Tibial nerve (tissue), 4 donors: Measurements from ENCODE around the gene SMOC1. TPM values are rescaled to one million over a fixed set of nuclear protein-coding genes. Genes with fewer than 3 reads are reported as not detected.

ENCODE experiments used
- DNase-seq, 2 donors: peaks; one replicate each; pipeline ENCODE4 v3.0.0-alpha.2; 2019; ENCODE audit warnings: low spot score in 2 of 2
- H3K27ac ChIP-seq, 4 donors: fragments of 200-600 bp; sonication (generic) in 3 of 4; one replicate each; pipeline ENCODE4 v1.5.1; 2017 to 2019; ENCODE audit warnings: mild to moderate bottlenecking in 1 of 4
- H3K27me3 ChIP-seq, 2 donors: fragments of 200-600 bp; sonication (generic) in 1 of 2; one replicate each; pipeline versions ENCODE4 v1.5.1 to v1.6.0; 2017 to 2019
- H3K36me3 ChIP-seq, 3 donors: fragments of 200-600 bp; sonication (generic); one replicate each; pipeline ENCODE4 v1.5.1; 2018 to 2019
- H3K4me1 ChIP-seq, 4 donors: fragments of 200-600 bp; sonication (generic) in 3 of 4; one replicate each; pipeline ENCODE4 v1.5.1; 2017 to 2019
- H3K4me3 ChIP-seq, 4 donors: fragments of 200-600 bp; sonication (generic) in 3 of 4; one replicate each; pipeline ENCODE4 v1.5.1; 2017 to 2019; ENCODE audit warnings: mild to moderate bottlenecking in 1 of 4, moderate library complexity in 1 of 4
- H3K9me3 ChIP-seq, 4 donors: fragments of 200-600 bp; sonication (generic) in 3 of 4; one replicate each; pipeline ENCODE4 v1.5.1; 2017 to 2019
- CTCF ChIP-seq, 5 experiments: fragments of 200-600 bp in 3 of 5; fragments of 450-650 bp in 2 of 5; sonication (generic) in 3 of 5; IDR thresholded peaks; one replicate each; pipeline ENCODE4 v1.5.1; 2016 to 2019; ENCODE audit warnings: antibody characterized with exemption in 5 of 5, mild to moderate bottlenecking in 3 of 5, moderate library complexity in 2 of 5
- EP300 ChIP-seq, 2 donors: sonication (generic); formaldehyde crosslinking; IDR thresholded peaks; one replicate each; pipeline ENCODE4 v1.6.1; 2017; ENCODE audit warnings: antibody characterized with exemption in 2 of 2, mild to moderate bottlenecking in 1 of 2
- POLR2A ChIP-seq, 2 donors: fragments of 450-650 bp; IDR thresholded peaks; one replicate each; pipeline ENCODE4 v1.6.1; 2017; ENCODE audit warnings: antibody characterized with exemption in 2 of 2, mild to moderate bottlenecking in 2 of 2, moderate library complexity in 2 of 2
- WGBS, 2 donors: methylation state at CpG; one replicate each; pipeline ENCODE4 v1.1.5; 2018; 5-methylcytosine and 5-hydroxymethylcytosine counted together
- total RNA-seq, 4 donors: library from RNA; depleted of rRNA; stranded (reverse); fragments of >200 nt; gene quantifications; one replicate each; pipeline ENCODE4 v1.1.0, GENCODE V29; 2016

The SMOC1 gene
- total RNA-seq, 4 donors from 2014 or later, result 6.0 to 14.4 (median 13.3) TPM

- Histone ChIP-seq H3K4me3 (no peak overlapping the region), H3K9me3 (no peaks in the 10 kb centered on the region), H3K4me1 (peaks cover 0 to 46% (median 5%) of the 10 kb centered on the region in 4 donors), H3K27ac (peak overlapping the region in 3 of 4 donors; percentile 52 to 78 (median 73)), H3K36me3 (no peaks in the 10 kb centered on the region), H3K27me3 (no peaks in the 10 kb centered on the region)
- no peak for TF ChIP-seq POLR2A (IDR thresholded peaks at IDR 0.05)
- TF ChIP-seq CTCF (IDR thresholded peaks at IDR 0.05), result no peak
- no peak for TF ChIP-seq EP300 (IDR thresholded peaks at IDR 0.05)
- DNase-seq, result no peak
- WGBS, 2 donors, result 37 to 46% methylated on average over 15 of the region's 15 CpGs
Measured at GRCh38 chr14:69980457-69981425, 101.5 kb downstream of the SMOC1 start.

- no peaks in the 10 kb centered on the region for H3K36me3 ChIP-seq
- peaks cover 0 to 49% (median 8%) of the 10 kb centered on the region in 4 donors for H3K4me1 ChIP-seq
- H3K9me3 ChIP-seq, result no peaks in the 10 kb centered on the region
- DNase-seq, result no peak
- H3K27me3 ChIP-seq, result no peaks in the 10 kb centered on the region
- 36 to 53% methylated on average over 6 of the region's 6 CpGs for WGBS, 2 donors
- peak overlapping the region in 2 of 4 donors; percentile 73 to 78 for H3K27ac ChIP-seq
- H3K4me3 ChIP-seq, result no peak overlapping the region
- TF ChIP-seq POLR2A (IDR thresholded peaks at IDR 0.05), result no peak
- no peak for TF ChIP-seq CTCF (IDR thresholded peaks at IDR 0.05)
- no peak for TF ChIP-seq EP300 (IDR thresholded peaks at IDR 0.05)
Measured at GRCh38 chr14:69982220-69982839, 103.1 kb downstream of the SMOC1 start.

- Histone ChIP-seq H3K9me3 (no peaks in the 10 kb centered on the region), H3K27ac (peak overlapping the region in 2 of 4 donors; percentile 73 to 78), H3K27me3 (no peaks in the 10 kb centered on the region), H3K4me1 (peaks cover 0 to 51% (median 8%) of the 10 kb centered on the region in 4 donors), H3K4me3 (no peak overlapping the region), H3K36me3 (no peaks in the 10 kb centered on the region)
- DNase-seq, result no peak
- no peak for TF ChIP-seq POLR2A (IDR thresholded peaks at IDR 0.05)
- TF ChIP-seq EP300 (IDR thresholded peaks at IDR 0.05), result no peak
- WGBS, 2 donors, result 55 to 72% methylated on average over 7 of the region's 7 CpGs
Measured at GRCh38 chr14:69982886-69983285, 103.7 kb downstream of the SMOC1 start.

- no peak for DNase-seq
- TF ChIP-seq CTCF (IDR thresholded peaks at IDR 0.05) (no peak), EP300 (IDR thresholded peaks at IDR 0.05) (no peak), POLR2A (IDR thresholded peaks at IDR 0.05) (no peak)
- H3K4me3 ChIP-seq, result no peak overlapping the region
- H3K27ac ChIP-seq, result peak overlapping the region in 3 of 4 donors; percentile 34 to 78 (median 73)
- no peaks in the 10 kb centered on the region for H3K9me3 ChIP-seq
- H3K4me1 ChIP-seq, result peaks cover 0 to 53% (median 8%) of the 10 kb centered on the region in 4 donors
- H3K27me3 ChIP-seq, result no peaks in the 10 kb centered on the region
- WGBS, 2 donors, result 74 to 88% methylated on average over 4 of the region's 4 CpGs
- no peaks in the 10 kb centered on the region for H3K36me3 ChIP-seq
Measured at GRCh38 chr14:69983317-69983716, 104.1 kb downstream of the SMOC1 start.

GRCh38 chr14:69985463-69985862 lies 106.2 kb downstream of the SMOC1 start:
- Histone ChIP-seq H3K36me3 (no peaks in the 10 kb centered on the region), H3K4me1 (peaks cover 0 to 48% (median 6%) of the 10 kb centered on the region in 4 donors), H3K27me3 (no peaks in the 10 kb centered on the region), H3K27ac (peak overlapping the region; percentile 22 to 78 (median 56)), H3K4me3 (no peak overlapping the region), H3K9me3 (no peaks in the 10 kb centered on the region)
- peak in 1 of 2 donors; percentile 11 for DNase-seq
- TF ChIP-seq CTCF (IDR thresholded peaks at IDR 0.05) (no peak), EP300 (IDR thresholded peaks at IDR 0.05) (peak in 1 of 2 donors; percentile 75)
- whole genome bisulfite sequencing, 2 donors, result 40 to 48% methylated on average over 1 of the region's 1 CpG
